HepG2 (cell line): Measurements from ENCODE around the gene RBX1. TPM values are rescaled to one million over a fixed set of nuclear protein-coding genes. Genes with fewer than 3 reads are reported as not detected.

Experiments
- ARNT2 ChIP-seq: sonication (generic); formaldehyde crosslinking; IDR thresholded peaks from 2 replicates; pipeline ENCODE4 v1.8.0; 2022; ENCODE audit warnings: mild to moderate bottlenecking, low read depth, missing genetic modification reagents, moderate library complexity
- CBX1 ChIP-seq: IDR thresholded peaks from one replicate; pipeline ENCODE4 v1.6.1; 2016; ENCODE audit warnings: antibody characterized with exemption, low read depth
- CTCF ChIP-seq: sonication (generic); formaldehyde crosslinking; IDR thresholded peaks from 2 replicates; pipeline ENCODE4 v1.5.0; 2020; ENCODE audit warnings: mild to moderate bottlenecking, missing genetic modification reagents, moderate library complexity
- ETS1 ChIP-seq: sonication (generic); formaldehyde crosslinking; IDR thresholded peaks from 2 replicates; pipeline ENCODE4 v1.4.0; 2020; ENCODE audit warnings: missing genetic modification reagents
- GLMP ChIP-seq: sonication (generic); formaldehyde crosslinking; IDR thresholded peaks from 2 replicates; pipeline ENCODE4 v1.9.0; 2021; ENCODE audit warnings: missing genetic modification reagents, mild to moderate bottlenecking, borderline replicate concordance
- KMT2B ChIP-seq: IDR thresholded peaks from 2 replicates; pipeline ENCODE4 v1.6.1; 2016; ENCODE audit warnings: missing genetic modification reagents, missing compliant biosample characterization
- MAZ ChIP-seq, 2 experiments: sonication (generic) in 1 of 2; formaldehyde crosslinking in 1 of 2; IDR thresholded peaks; 2 replicates each; pipeline versions ENCODE4 v1.5.0 to v1.6.1; 2012 to 2020; ENCODE audit warnings: low read depth in 2 of 2, mild to moderate bottlenecking in 2 of 2, borderline replicate concordance in 1 of 2, improper control_type of control experiment in 1 of 2, low read length in 1 of 2, missing genetic modification reagents in 1 of 2, moderate library complexity in 1 of 2
- POLR2A ChIP-seq, 2 experiments: IDR thresholded peaks; 2 replicates each; pipeline ENCODE4 v1.6.1; 2011; ENCODE audit warnings: low read depth in 2 of 2, low read length in 2 of 2, mild to moderate bottlenecking in 1 of 2, moderate library complexity in 1 of 2; ENCODE audit not compliant: insufficient read depth in 1 of 2
- PRDM15 ChIP-seq: sonication (generic); formaldehyde crosslinking; IDR thresholded peaks from 2 replicates; pipeline ENCODE4 v1.4.0; 2020; ENCODE audit warnings: missing genetic modification reagents
- SP4 ChIP-seq: sonication (generic); formaldehyde crosslinking; IDR thresholded peaks from 2 replicates; pipeline ENCODE4 v1.8.1; 2023; ENCODE audit warnings: mild to moderate bottlenecking, missing genetic modification reagents
- SRSF1 ChIP-seq: fragments of 200-400 bp; formaldehyde crosslinking; optimal IDR thresholded peaks from 2 replicates; pipeline ENCODE3; 2017; ENCODE audit warnings: mild to moderate bottlenecking, low read depth, low read length, moderate library complexity
- TAF1 ChIP-seq: sonication (generic); formaldehyde crosslinking; IDR thresholded peaks from 2 replicates; pipeline ENCODE4 v1.4.0; 2020; ENCODE audit warnings: missing genetic modification reagents
- ZBTB25 ChIP-seq: IDR thresholded peaks from 2 replicates; pipeline ENCODE4 v1.6.1; 2018; ENCODE audit warnings: missing genetic modification reagents
- ZBTB3 ChIP-seq: sonication (generic); formaldehyde crosslinking; IDR thresholded peaks from 2 replicates; pipeline ENCODE4 v1.4.0; 2020; ENCODE audit warnings: low read depth, mild to moderate bottlenecking, moderate library complexity, missing genetic modification reagents, borderline replicate concordance
- ZFP41 ChIP-seq: sonication (generic); formaldehyde crosslinking; IDR thresholded peaks from 2 replicates; pipeline ENCODE4 v1.4.0; 2020; ENCODE audit warnings: mild to moderate bottlenecking, missing genetic modification reagents, borderline replicate concordance
- ZNF101 ChIP-seq: sonication (generic); formaldehyde crosslinking; IDR thresholded peaks from 2 replicates; pipeline ENCODE4 v1.4.0; 2020; ENCODE audit warnings: mild to moderate bottlenecking, low read depth, missing genetic modification reagents, borderline replicate concordance
- ZNF224 ChIP-seq: sonication (generic); formaldehyde crosslinking; IDR thresholded peaks from 2 replicates; pipeline ENCODE4 v1.5.0; 2020; ENCODE audit warnings: mild to moderate bottlenecking, missing genetic modification reagents
- ZNF543 ChIP-seq: sonication (generic); formaldehyde crosslinking; IDR thresholded peaks from 2 replicates; pipeline ENCODE4 v1.4.0; 2020; ENCODE audit warnings: mild to moderate bottlenecking, missing genetic modification reagents
- polyA plus RNA-seq, 8 experiments: library from polyadenylated mRNA; depleted of rRNA in 3 of 8; stranded (reverse) in 7 of 8; unstranded in 1 of 8; fragments of >200 nt; fragmentation: Illumina TruSeq in 4 of 8; extraction: Trizol in 4 of 8; gene quantifications; 2 replicates each; pipeline versions ENCODE4 v1.2.1 to v1.2.3, GENCODE V29; 2011 to 2016; ENCODE audit warnings: low read depth in 4 of 8, missing spikeins in 1 of 8, mixed read lengths in 1 of 8; ENCODE audit not compliant: insufficient read depth in 1 of 8
- total RNA-seq, 5 experiments: library from RNA; depleted of rRNA; stranded (reverse); fragments of >200 nt; fragmentation: Illumina TruSeq; extraction: Trizol; gene quantifications; 2 replicates each; pipeline ENCODE4 v1.2.3, GENCODE V29; 2016; ENCODE audit warnings: low read depth in 1 of 5

Gene RBX1
- total and polyA plus RNA-seq, 2 of the 13 experiments (the other 11 are each of a cell fraction or from before 2014, with no cell fraction given) = 84.9 to 90.2 TPM

GRCh38 chr22:41021613-41022454, 70.7 kb downstream of the RBX1 start (continued):
- TF ChIP-seq ZBTB25 (CRISPR knock-in tag) (peak; percentile 6; the same call in 1 of the 2 replicates), ZFP41 (CRISPR knock-in tag) (no peak), ZNF101 (CRISPR knock-in tag) (0 out of 2 replicates have a peak, but pooled peaks have one; percentile 26), ZNF224 (peak; percentile 17; the same call in 1 of the 2 replicates), ZBTB3 (CRISPR knock-in tag) (no peak), CTCF (CRISPR knock-in tag) (peak; percentile 18; the same call in 1 of the 2 replicates), SRSF1 (peak; percentile 22), ARNT2 (0 out of 2 replicates have a peak, but pooled peaks have one; percentile 10), SP4 (CRISPR knock-in tag) (no peak), TAF1 (CRISPR knock-in tag) (0 out of 2 replicates have a peak, but pooled peaks have one; percentile 33), MAZ (IDR thresholded peaks at IDR 0.05; ENCODE audit: borderline replicate concordance, low read depth, low read length) (no peak), MAZ (CRISPR knock-in tag; IDR thresholded peaks at IDR 0.05; ENCODE audit: low read depth) (peak; percentile 17; the same call in 1 of the 2 replicates), GLMP (CRISPR knock-in tag) (no peak), CBX1 (no peak), ETS1 (0 out of 2 replicates have a peak, but pooled peaks have one; percentile 17), POLR2A (IDR thresholded peaks at IDR 0.05; ENCODE audit: insufficient read depth in 1 of 2, low read depth in 2 of 2, low read length in 2 of 2) (peak in 1 of 2 experiments; percentile 38; a peak in 1 of 4 replicates), ZNF543 (CRISPR knock-in tag) (0 out of 2 replicates have a peak, but pooled peaks have one; percentile 16), PRDM15 (CRISPR knock-in tag) (0 out of 2 replicates have a peak, but pooled peaks have one; percentile 3), KMT2B (CRISPR knock-in tag) (0 out of 2 replicates have a peak, but pooled peaks have one; percentile 13)
